WERI-Rb-1 (cell line): ENCODE data around the gene RASSF4.

Source experiments
- DNase-seq: peaks from one replicate; pipeline ENCODE4 v3.0.0-alpha.2; 2020
- H3K27ac ChIP-seq: fragments of 250-450 bp; sonication (Bioruptor Pico); 2 replicates; pipeline ENCODE4 v1.5.1; 2020; ENCODE audit warnings: mild to moderate bottlenecking, moderate library complexity
- H3K27me3 ChIP-seq: fragments of 250-450 bp; sonication (Bioruptor Pico); 2 replicates; pipeline ENCODE4 v1.5.1; 2021; ENCODE audit warnings: mild to moderate bottlenecking, low read depth, moderate library complexity; ENCODE audit not compliant: insufficient read depth, severe bottlenecking
- H3K36me3 ChIP-seq: fragments of 250-450 bp; sonication (Bioruptor Pico); 2 replicates; pipeline ENCODE4 v1.5.1; 2020; ENCODE audit warnings: mild to moderate bottlenecking, moderate library complexity
- H3K4me3 ChIP-seq: 2 replicates; pipeline ENCODE4 v1.5.1; 2011; ENCODE audit warnings: low read depth, mild to moderate bottlenecking, control low read depth, low read length
- H3K9me3 ChIP-seq: fragments of 250-450 bp; sonication (Bioruptor Pico); 2 replicates; pipeline ENCODE4 v1.5.1; 2021; ENCODE audit warnings: mild to moderate bottlenecking, moderate library complexity; ENCODE audit not compliant: severe bottlenecking
- CTCF ChIP-seq: IDR thresholded peaks from 2 replicates; pipeline ENCODE4 v1.5.1; 2011; ENCODE audit warnings: low read depth, mild to moderate bottlenecking, control low read depth, inconsistent platforms, low read length

Gene RASSF4

GRCh38 chr10:44947371-44948152 is 12.0 kb upstream of the RASSF4 start:
- H3K9me3 ChIP-seq = peaks cover 5% of the 10 kb centered on the region
- H3K27me3 ChIP-seq = no peaks in the 10 kb centered on the region
- TF ChIP-seq CTCF = no peak
- no peak overlapping the region for H3K27ac ChIP-seq
- no peaks in the 10 kb centered on the region for H3K36me3 ChIP-seq
- DNase-seq = no peak
- H3K4me3 ChIP-seq = no peak overlapping the region

GRCh38 chr10:44948642-44949041 is 11.0 kb upstream of the RASSF4 start:
- Histone ChIP-seq H3K27me3 (no peaks in the 10 kb centered on the region), H3K27ac (no peak overlapping the region), H3K4me3 (no peak overlapping the region), H3K9me3 (peaks cover 5% of the 10 kb centered on the region), H3K36me3 (no peaks in the 10 kb centered on the region)
- TF ChIP-seq CTCF = no peak
- no peak for DNase-seq

- DNase-seq = no peak
- Histone ChIP-seq H3K27me3 (no peaks in the 10 kb centered on the region), H3K36me3 (no peaks in the 10 kb centered on the region), H3K4me3 (no peak overlapping the region), H3K9me3 (peaks cover 3% of the 10 kb centered on the region), H3K27ac (no peak overlapping the region)
- no peak for TF ChIP-seq CTCF
These were observed 10.3 kb upstream of the RASSF4 start for GRCh38 chr10:44949127-44949802.

GRCh38 chr10:44949915-44950314 is 9.7 kb upstream of the RASSF4 start:
- H3K27me3 ChIP-seq = no peaks in the 10 kb centered on the region
- H3K27ac ChIP-seq = no peak overlapping the region
- DNase-seq = no peak
- no peaks in the 10 kb centered on the region for H3K36me3 ChIP-seq
- peaks cover under 1% of the 10 kb centered on the region for H3K9me3 ChIP-seq
- TF ChIP-seq CTCF = no peak
- no peak overlapping the region for H3K4me3 ChIP-seq

GRCh38 chr10:44950326-44951225 is 9.0 kb upstream of the RASSF4 start:
- H3K36me3 ChIP-seq = no peaks in the 10 kb centered on the region

More at GRCh38 chr10:44950326-44951225, 9.0 kb upstream of the RASSF4 start:
- no peak overlapping the region for H3K4me3 ChIP-seq
- H3K9me3 ChIP-seq = no peaks in the 10 kb centered on the region
- no peak overlapping the region for H3K27ac ChIP-seq
- H3K27me3 ChIP-seq = no peaks in the 10 kb centered on the region
- no peak for TF ChIP-seq CTCF
- DNase-seq = no peak
